IPS DF 6.9 (cell line): ENCODE results near the gene MYO7A.

Experiments used
- DNase-seq: peaks from one replicate; pipeline ENCODE4 v3.0.0-alpha.2; 2013; ENCODE audit warnings: low read depth, low spot score
- H3K27ac ChIP-seq: one replicate; pipeline ENCODE4 v1.5.1; 2013; ENCODE audit warnings: low read length, control low read depth
- H3K27me3 ChIP-seq: 2 replicates; pipeline ENCODE4 v1.6.1; 2013; ENCODE audit warnings: mild to moderate bottlenecking, low read length; ENCODE audit not compliant: control insufficient read depth, insufficient read depth
- H3K36me3 ChIP-seq: 2 replicates; pipeline ENCODE4 v1.6.1; 2013; ENCODE audit warnings: low read length; ENCODE audit not compliant: control insufficient read depth, insufficient read depth
- H3K4me1 ChIP-seq: 2 replicates; pipeline ENCODE4 v1.6.1; 2013; ENCODE audit warnings: low read length; ENCODE audit not compliant: control insufficient read depth, insufficient read depth
- H3K4me3 ChIP-seq: 2 replicates; pipeline ENCODE4 v1.5.1; 2013; ENCODE audit warnings: mild to moderate bottlenecking, low read length
- H3K9me3 ChIP-seq: 2 replicates; pipeline ENCODE4 v1.6.1; 2013; ENCODE audit warnings: low read length, inconsistent platforms; ENCODE audit not compliant: control insufficient read depth, insufficient read depth
- WGBS: extraction: QIAGEN DNeasy Blood & Tissue Kit; methylation state at CpG from one replicate; pipeline ENCODE4 v1.1.7; 2013; ENCODE audit warnings: mixed read lengths, missing lambda C conversion rate; ENCODE audit not compliant: insufficient read length, insufficient coverage; 5-methylcytosine and 5-hydroxymethylcytosine counted together

MYO7A gene

GRCh38 chr11:77193911-77194830 is 66.1 kb downstream of the MYO7A start:
- Histone ChIP-seq H3K4me3 (no peak overlapping the region), H3K27me3 (no peaks in the 10 kb centered on the region), H3K36me3 (no peaks in the 10 kb centered on the region), H3K9me3 (no peaks in the 10 kb centered on the region), H3K27ac (no peak overlapping the region), H3K4me1 (peaks cover 4% of the 10 kb centered on the region; the same call in 1 of the 2 replicates)
- no CpG with 5 or more reads among the region's 15 CpGs for WGBS
- DNase-seq, result no peak

GRCh38 chr11:77195071-77195755 is 67.2 kb downstream of the MYO7A start:
- H3K4me1 ChIP-seq, result peaks cover 4% of the 10 kb centered on the region; the same call in 1 of the 2 replicates
- H3K36me3 ChIP-seq, result no peaks in the 10 kb centered on the region
- no peak overlapping the region for H3K4me3 ChIP-seq
- H3K9me3 ChIP-seq, result no peaks in the 10 kb centered on the region
- WGBS, result no CpG with 5 or more reads among the region's 16 CpGs
- no peak overlapping the region for H3K27ac ChIP-seq
- no peaks in the 10 kb centered on the region for H3K27me3 ChIP-seq
- no peak for DNase-seq

GRCh38 chr11:77196961-77197360 is 68.9 kb downstream of the MYO7A start:
- no peaks in the 10 kb centered on the region for H3K27me3 ChIP-seq
- H3K4me3 ChIP-seq, result no peak overlapping the region
- peaks cover 4% of the 10 kb centered on the region; the same call in 1 of the 2 replicates for H3K4me1 ChIP-seq
- no CpG with 5 or more reads among the region's 8 CpGs for WGBS
- no peak for DNase-seq
- H3K36me3 ChIP-seq, result no peaks in the 10 kb centered on the region
- no peak overlapping the region for H3K27ac ChIP-seq
- H3K9me3 ChIP-seq, result no peaks in the 10 kb centered on the region

GRCh38 chr11:77197626-77198320 is 69.7 kb downstream of the MYO7A start:
- DNase-seq, result no peak
- no CpG with 5 or more reads among the region's 14 CpGs for WGBS
- peaks cover 2% of the 10 kb centered on the region; the same call in 1 of the 2 replicates for H3K4me1 ChIP-seq
- no peaks in the 10 kb centered on the region for H3K9me3 ChIP-seq
- H3K27me3 ChIP-seq, result no peaks in the 10 kb centered on the region
- H3K36me3 ChIP-seq, result no peaks in the 10 kb centered on the region
- no peak overlapping the region for H3K4me3 ChIP-seq
- no peak overlapping the region for H3K27ac ChIP-seq

GRCh38 chr11:77198440-77198849 is 70.4 kb downstream of the MYO7A start:
- no CpG with 5 or more reads among the region's 11 CpGs for WGBS
- Histone ChIP-seq H3K36me3 (no peaks in the 10 kb centered on the region), H3K9me3 (no peaks in the 10 kb centered on the region), H3K27ac (no peak overlapping the region), H3K27me3 (no peaks in the 10 kb centered on the region), H3K4me3 (no peak overlapping the region), H3K4me1 (peaks cover 2% of the 10 kb centered on the region; the same call in 1 of the 2 replicates)
- DNase-seq, result peak; percentile 48

GRCh38 chr11:77199137-77199745 is 71.2 kb downstream of the MYO7A start:
- Histone ChIP-seq H3K27me3 (no peaks in the 10 kb centered on the region), H3K4me3 (no peak overlapping the region), H3K9me3 (no peaks in the 10 kb centered on the region), H3K27ac (no peak overlapping the region), H3K36me3 (no peaks in the 10 kb centered on the region), H3K4me1 (peaks cover 2% of the 10 kb centered on the region; the same call in 1 of the 2 replicates)
- no CpG with 5 or more reads among the region's 13 CpGs for WGBS
- no peak for DNase-seq

GRCh38 chr11:77200351-77201268 is 72.6 kb downstream of the MYO7A start:
- DNase-seq, result no peak
- H3K4me1 ChIP-seq, result peaks cover 2% of the 10 kb centered on the region; the same call in 1 of the 2 replicates
- H3K36me3 ChIP-seq, result no peaks in the 10 kb centered on the region
- H3K9me3 ChIP-seq, result no peaks in the 10 kb centered on the region
- no peaks in the 10 kb centered on the region for H3K27me3 ChIP-seq
- no CpG with 5 or more reads among the region's 12 CpGs for WGBS
- H3K27ac ChIP-seq, result no peak overlapping the region
- H3K4me3 ChIP-seq, result no peak overlapping the region

- DNase-seq, result no peak
- no CpG with 5 or more reads among the region's 11 CpGs for WGBS
- H3K27me3 ChIP-seq, result no peaks in the 10 kb centered on the region
Observed at GRCh38 chr11:77201370-77201769, 73.3 kb downstream of the MYO7A start.

GRCh38 chr11:77201991-77202841 is 74.2 kb downstream of the MYO7A start:
- Histone ChIP-seq H3K27ac (no peak overlapping the region), H3K4me3 (no peak overlapping the region)
- no CpG with 5 or more reads among the region's 23 CpGs for WGBS

More at GRCh38 chr11:77201370-77201769, 73.3 kb downstream of the MYO7A start:
- Histone ChIP-seq H3K4me3 (no peak overlapping the region), H3K9me3 (no peaks in the 10 kb centered on the region), H3K4me1 (peaks cover 2% of the 10 kb centered on the region; the same call in 1 of the 2 replicates), H3K36me3 (no peaks in the 10 kb centered on the region), H3K27ac (no peak overlapping the region)

More at GRCh38 chr11:77201991-77202841, 74.2 kb downstream of the MYO7A start:
- H3K4me1 ChIP-seq, result peaks cover 2% of the 10 kb centered on the region; the same call in 1 of the 2 replicates
- DNase-seq, result no peak
- no peaks in the 10 kb centered on the region for H3K36me3 ChIP-seq
- no peaks in the 10 kb centered on the region for H3K27me3 ChIP-seq
- H3K9me3 ChIP-seq, result no peaks in the 10 kb centered on the region
